HG03103 (cell line): ENCODE results near the gene TRIM46.
A peak's percentile ranks its signal among the peaks of the same experiment; 100 is the strongest.
"Not testable (repeated sequence)": the region's sequence is repeated elsewhere in the genome, so short reads cannot be mapped to it uniquely, and the experiment has no call there.

Source experiments
- ATAC-seq: cut with Tn5 transposase; IDR thresholded peaks from one replicate; pipeline ENCODE4 v1.9.1; 2021; ENCODE audit warnings: low read depth; ENCODE audit not compliant: unreplicated experiment

Gene TRIM46

GRCh38 chr1:155137154-155137949 is 36.3 kb upstream of the TRIM46 start:
- no peak for ATAC-seq

- ATAC-seq, result peak; percentile 64
These were observed 33.6 kb upstream of the TRIM46 start, which contains the start of gene DPM3 for GRCh38 chr1:155139895-155140629. TSS of gene DPM3 (minus strand) at chr1:155140531. CDS start at chr1:155140240, 291 bp downstream.

GRCh38 chr1:155140630-155140953 is 33.1 kb upstream of the TRIM46 start:
- ATAC-seq, result no peak

- no peak for ATAC-seq
These were observed 31.9 kb upstream of the TRIM46 start for GRCh38 chr1:155141749-155142148.

GRCh38 chr1:155145491-155145890 is 28.2 kb upstream of the TRIM46 start:
- ATAC-seq, result no peak

GRCh38 chr1:155155996-155156643 is 17.5 kb upstream of the TRIM46 start:
- ATAC-seq, result not testable (repeated sequence)

- ATAC-seq, result no peak
These were observed 14.7 kb upstream of the TRIM46 start for GRCh38 chr1:155158991-155159390.

GRCh38 chr1:155160128-155160527 is 13.5 kb upstream of the TRIM46 start:
- no peak for ATAC-seq

GRCh38 chr1:155162631-155163030 is 11.0 kb upstream of the TRIM46 start:
- not testable (repeated sequence) for ATAC-seq

- ATAC-seq, result not testable (repeated sequence)
These were observed 9.9 kb upstream of the TRIM46 start for GRCh38 chr1:155163785-155164184.

GRCh38 chr1:155164625-155165024 is 9.0 kb upstream of the TRIM46 start:
- ATAC-seq, result not testable (repeated sequence)

- no peak for ATAC-seq
These were observed 7.6 kb upstream of the TRIM46 start for GRCh38 chr1:155166051-155166470.

GRCh38 chr1:155166471-155167165 is 7.0 kb upstream of the TRIM46 start:
- no peak for ATAC-seq

GRCh38 chr1:155167166-155168104 is 6.2 kb upstream of the TRIM46 start:
- ATAC-seq, result no peak

GRCh38 chr1:155168105-155168445 is 5.6 kb upstream of the TRIM46 start:
- not testable (repeated sequence) for ATAC-seq

- no peak for ATAC-seq
These were observed 5.0 kb upstream of the TRIM46 start for GRCh38 chr1:155168456-155169210.

GRCh38 chr1:155169541-155169940 is 4.1 kb upstream of the TRIM46 start:
- ATAC-seq, result no peak

- ATAC-seq, result no peak
These were observed 3.4 kb upstream of the TRIM46 start for GRCh38 chr1:155170101-155170785.
